Measurements from ENCODE around the gene FHIT.

GRCh38 chr3:60631509-60631908 lies 619.7 kb downstream of the FHIT start:
- TF ChIP-seq CTCF (conservative IDR thresholded peaks at IDR 0.05; ENCODE audit: low read depth, low read length) (no peak), EZH2 (IDR thresholded peaks at IDR 0.05; ENCODE audit: low read length, unreplicated experiment) (no peak), EZH2phosphoT487 (IDR thresholded peaks at IDR 0.05; ENCODE audit: borderline replicate concordance, low read length) (no peak)

Data from PC-3 (cell line).